Erythroblast (primary cell): ENCODE results near the gene NWD2.

Source experiments
- GATA1 ChIP-seq: IDR thresholded peaks from 2 replicates; pipeline ENCODE4 v1.6.1; 2011; ENCODE audit warnings: low read depth, mild to moderate bottlenecking, control low read depth, low read length, moderate library complexity
- POLR2A ChIP-seq: IDR thresholded peaks from 2 replicates; pipeline ENCODE4 v1.6.1; 2011; ENCODE audit warnings: mild to moderate bottlenecking, low read length

DNA sequence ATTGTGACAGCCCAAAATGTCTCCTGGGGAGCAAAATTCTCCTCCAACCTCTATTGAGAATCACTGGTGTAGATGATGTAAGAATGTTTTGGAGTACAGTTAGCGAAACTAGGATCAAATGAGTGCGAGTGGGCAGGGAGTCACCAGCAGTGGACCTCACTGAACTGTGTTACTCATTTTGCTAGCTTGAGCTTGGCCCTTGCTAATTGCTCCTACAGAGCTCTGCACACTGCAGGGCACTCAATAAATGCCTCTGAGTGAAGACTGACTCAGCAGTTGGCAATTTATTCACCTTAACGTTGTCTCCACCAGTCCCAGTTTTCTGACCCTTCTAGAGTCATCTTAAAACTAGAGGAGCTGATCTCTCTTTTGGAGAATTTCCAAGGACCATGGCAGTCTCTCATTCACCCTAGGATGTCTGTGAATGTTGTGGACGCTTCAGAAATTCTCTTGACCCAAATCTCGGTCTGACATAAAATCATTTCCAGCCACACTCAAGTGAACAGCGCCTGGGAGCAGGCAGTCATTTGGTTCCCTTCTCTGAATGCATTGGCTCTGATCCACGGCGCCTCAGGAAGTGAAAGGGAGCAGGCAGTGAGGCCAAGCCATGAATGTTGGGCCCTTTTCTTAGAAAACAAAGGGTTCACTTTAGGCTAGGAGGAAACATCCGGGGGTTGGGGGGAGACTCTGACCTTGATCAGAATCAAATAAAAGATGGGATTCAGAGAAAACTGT lies 148.1 kb downstream of the NWD2 start:
- TF ChIP-seq POLR2A, result no peak
- TF ChIP-seq GATA1, result no peak
